Sigmoid colon (tissue), 7 donors: Measurements from ENCODE around the gene MSANTD2. TPM values are rescaled to one million over a fixed set of nuclear protein-coding genes. Genes with fewer than 3 reads are reported as not detected.

Experiments used
- DNase-seq: peaks from one replicate; pipeline ENCODE4 v3.0.0-alpha.2; 2019
- H3K27ac ChIP-seq, 4 donors: fragments of 200-600 bp; sonication (generic); one replicate each; pipeline ENCODE4 v1.5.1; 2016 to 2019; ENCODE audit warnings: mild to moderate bottlenecking in 1 of 4
- H3K27me3 ChIP-seq, 3 donors: fragments of 200-600 bp; sonication (generic); one replicate each; pipeline ENCODE4 v1.5.1; 2019; ENCODE audit warnings: mild to moderate bottlenecking in 1 of 3
- H3K36me3 ChIP-seq, 4 donors: fragments of 200-600 bp; sonication (generic); one replicate each; pipeline ENCODE4 v1.5.1; 2016 to 2019
- H3K4me1 ChIP-seq, 4 donors: fragments of 200-600 bp; sonication (generic); one replicate each; pipeline ENCODE4 v1.5.1; 2017 to 2019
- H3K4me3 ChIP-seq, 4 donors: fragments of 200-600 bp; sonication (generic); one replicate each; pipeline ENCODE4 v1.5.1; 2017 to 2019; ENCODE audit warnings: mild to moderate bottlenecking in 2 of 4, moderate library complexity in 1 of 4
- H3K9me3 ChIP-seq, 4 donors: fragments of 200-600 bp in 3 of 4; sonication (generic) in 3 of 4; one replicate each; pipeline versions ENCODE4 v1.5.1 to v1.6.1; 2013 to 2019
- CTCF ChIP-seq, 4 experiments: fragments of 450-650 bp in 3 of 4; fragments of 200-600 bp in 1 of 4; IDR thresholded peaks; one replicate each; pipeline ENCODE4 v1.5.1; 2016 to 2019; ENCODE audit warnings: antibody characterized with exemption in 4 of 4, mild to moderate bottlenecking in 3 of 4, moderate library complexity in 2 of 4
- EP300 ChIP-seq, 4 donors: sonication (generic); formaldehyde crosslinking; IDR thresholded peaks; one replicate each; pipeline ENCODE4 v1.6.1; 2017; ENCODE audit warnings: antibody characterized with exemption in 4 of 4
- POLR2A ChIP-seq, 2 donors: fragments of 450-650 bp; IDR thresholded peaks; one replicate each; pipeline ENCODE4 v1.6.1; 2016; ENCODE audit warnings: antibody characterized with exemption in 2 of 2, mild to moderate bottlenecking in 2 of 2, moderate library complexity in 2 of 2
- POLR2AphosphoS5 ChIP-seq, 4 donors: sonication (generic); formaldehyde crosslinking; IDR thresholded peaks; one replicate each; pipeline ENCODE4 v1.6.1; 2017; ENCODE audit warnings: antibody characterized with exemption in 4 of 4
- WGBS, 2 donors: extraction: QIAGEN DNeasy Blood & Tissue Kit; methylation state at CpG; one replicate each; pipeline ENCODE4 v1.1.7; 2013; 5-methylcytosine and 5-hydroxymethylcytosine counted together
- intact Hi-C: fragments of 100-400 bp; cut with DNase I; formaldehyde crosslinking; loops from one replicate; pipeline ENCODE4 v1.15.1; 2023
- polyA plus RNA-seq, 3 donors: library from polyadenylated mRNA; stranded (reverse); fragments of 200-250 nt; gene quantifications; one replicate each; pipeline ENCODE4 v1.2.3, GENCODE V29; 2013
- total RNA-seq, 4 donors: library from RNA; depleted of rRNA; stranded (reverse); fragments of >200 nt; gene quantifications; one replicate each; pipeline ENCODE4 v1.1.0, GENCODE V29; 2016
- donor health status: healthy with polysubstance abuse.
- donor health status: Bipolar disorder and iron deficiency.
- donor health status: healthy.

MSANTD2 gene
- total and polyA plus RNA-seq, 7 donors = 1.6 to 23.8 (median 8.6) TPM

- Histone ChIP-seq H3K9me3 (no peaks in the 10 kb centered on the region), H3K27me3 (peaks cover 51 to 93% (median 83%) of the 10 kb centered on the region in 3 donors), H3K4me3 (no peak overlapping the region), H3K36me3 (no peaks in the 10 kb centered on the region), H3K4me1 (peaks cover 0 to 24% (median 22%) of the 10 kb centered on the region in 4 donors), H3K27ac (no peak overlapping the region)
- TF ChIP-seq EP300 (IDR thresholded peaks at IDR 0.05) (no peak), CTCF (IDR thresholded peaks at IDR 0.05) (no peak), POLR2A (IDR thresholded peaks at IDR 0.05) (no peak), POLR2AphosphoS5 (IDR thresholded peaks at IDR 0.05) (no peak)
- DNase-seq = no peak
- WGBS, 2 donors = 7 to 21% methylated on average over 2 of the region's 2 CpGs
- intact Hi-C loops = no loop called here
Measured at GRCh38 chr11:124841840-124842239, 41.6 kb upstream of the MSANTD2 start.

GRCh38 chr11:124841201-124841600 is 41.0 kb upstream of the MSANTD2 start:
- H3K4me3 ChIP-seq = no peak overlapping the region
- intact Hi-C loops = no loop called here
- TF ChIP-seq POLR2A (IDR thresholded peaks at IDR 0.05) (no peak), EP300 (IDR thresholded peaks at IDR 0.05) (no peak), CTCF (IDR thresholded peaks at IDR 0.05) (no peak), POLR2AphosphoS5 (IDR thresholded peaks at IDR 0.05) (no peak)
- H3K27ac ChIP-seq = no peak overlapping the region
- peaks cover 47 to 87% (median 77%) of the 10 kb centered on the region in 3 donors for H3K27me3 ChIP-seq
- no peak for DNase-seq
- H3K9me3 ChIP-seq = no peaks in the 10 kb centered on the region
- no peaks in the 10 kb centered on the region for H3K36me3 ChIP-seq
- peaks cover 0 to 26% (median 24%) of the 10 kb centered on the region in 4 donors for H3K4me1 ChIP-seq
- 22 to 37% methylated on average over 3 of the region's 3 CpGs for WGBS, 2 donors

- H3K4me1 ChIP-seq = peaks cover 0 to 28% (median 27%) of the 10 kb centered on the region in 4 donors
- DNase-seq = no peak
- H3K27ac ChIP-seq = no peak overlapping the region
- no peaks in the 10 kb centered on the region for H3K36me3 ChIP-seq
- H3K27me3 ChIP-seq = peaks cover 44 to 81% (median 71%) of the 10 kb centered on the region in 3 donors
- TF ChIP-seq EP300 (IDR thresholded peaks at IDR 0.05) (no peak), POLR2AphosphoS5 (IDR thresholded peaks at IDR 0.05) (no peak), CTCF (IDR thresholded peaks at IDR 0.05) (no peak), POLR2A (IDR thresholded peaks at IDR 0.05) (no peak)
- H3K4me3 ChIP-seq = no peak overlapping the region
- intact Hi-C loops = no loop called here
- H3K9me3 ChIP-seq = no peaks in the 10 kb centered on the region
- 45 to 55% methylated on average over 1 of the region's 1 CpG for WGBS, 2 donors
Measured at GRCh38 chr11:124840666-124841065, 40.5 kb upstream of the MSANTD2 start.

GRCh38 chr11:124839972-124840621 is 39.9 kb upstream of the MSANTD2 start:
- H3K9me3 ChIP-seq = no peaks in the 10 kb centered on the region
- TF ChIP-seq POLR2AphosphoS5 (IDR thresholded peaks at IDR 0.05) (no peak), CTCF (IDR thresholded peaks at IDR 0.05) (no peak)
- H3K27ac ChIP-seq = no peak overlapping the region
- no peak for DNase-seq
- no peaks in the 10 kb centered on the region for H3K36me3 ChIP-seq
- WGBS, 2 donors = 7 to 11% methylated on average over 20 of the region's 20 CpGs
- peak overlapping the region in 3 of 4 donors; percentile 17 to 41 (median 37) for H3K4me3 ChIP-seq
- intact Hi-C loops = loop anchor here (5.0 kb wide), 1 partner anchor 37 kb away; no protein-coding TSS in a partner anchor
- H3K4me1 ChIP-seq = peaks cover 0 to 28% (median 27%) of the 10 kb centered on the region in 4 donors
- H3K27me3 ChIP-seq = peaks cover 38 to 76% (median 66%) of the 10 kb centered on the region in 3 donors
